Measurements from ENCODE around the gene MIOX. TPM values are rescaled to one million over a fixed set of nuclear protein-coding genes. Genes with fewer than 3 reads are reported as not detected.

MIOX gene
- total and polyA plus RNA-seq, 2 of the 13 experiments (the other 11 are each of a cell fraction or from before 2014, with no cell fraction given), result 1.5 to 2.9 TPM

DNA sequence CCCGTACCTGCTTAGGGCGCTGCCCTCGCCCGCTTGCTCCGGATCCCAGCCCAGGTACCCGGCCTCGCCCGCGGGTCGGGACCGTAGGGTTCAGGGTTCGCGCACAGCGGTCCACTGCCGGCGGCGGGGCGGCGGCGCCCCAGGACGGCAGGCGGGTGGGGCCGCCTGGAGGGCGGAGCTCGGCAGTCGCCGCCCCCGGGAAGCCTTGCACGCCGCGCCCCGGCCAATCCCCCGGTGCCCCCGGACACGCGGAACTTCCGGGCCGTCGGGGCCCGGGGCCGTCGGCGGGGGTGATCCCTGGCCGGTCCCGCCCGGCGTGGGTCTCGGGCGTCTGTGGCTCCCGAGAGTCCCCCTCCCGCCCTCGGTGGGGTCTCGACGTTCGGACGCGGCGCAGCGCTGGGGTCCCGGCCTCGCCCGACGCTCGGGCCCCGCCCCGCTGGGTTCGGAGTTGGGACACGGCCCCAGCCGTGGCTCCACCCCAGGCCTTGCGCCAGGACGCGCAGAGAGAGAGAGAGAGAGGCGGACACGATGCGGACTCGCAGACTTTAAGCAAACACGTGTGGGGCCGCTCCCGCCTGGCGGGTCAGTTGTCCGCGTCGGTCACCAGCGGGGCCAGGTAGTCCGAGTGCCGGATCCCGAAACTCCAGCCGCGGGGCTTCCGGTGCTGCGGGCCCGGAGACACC lies 43.4 kb downstream of the MIOX start, which contains the start of gene TYMP (continued):
- TF ChIP-seq, protein P1, sequence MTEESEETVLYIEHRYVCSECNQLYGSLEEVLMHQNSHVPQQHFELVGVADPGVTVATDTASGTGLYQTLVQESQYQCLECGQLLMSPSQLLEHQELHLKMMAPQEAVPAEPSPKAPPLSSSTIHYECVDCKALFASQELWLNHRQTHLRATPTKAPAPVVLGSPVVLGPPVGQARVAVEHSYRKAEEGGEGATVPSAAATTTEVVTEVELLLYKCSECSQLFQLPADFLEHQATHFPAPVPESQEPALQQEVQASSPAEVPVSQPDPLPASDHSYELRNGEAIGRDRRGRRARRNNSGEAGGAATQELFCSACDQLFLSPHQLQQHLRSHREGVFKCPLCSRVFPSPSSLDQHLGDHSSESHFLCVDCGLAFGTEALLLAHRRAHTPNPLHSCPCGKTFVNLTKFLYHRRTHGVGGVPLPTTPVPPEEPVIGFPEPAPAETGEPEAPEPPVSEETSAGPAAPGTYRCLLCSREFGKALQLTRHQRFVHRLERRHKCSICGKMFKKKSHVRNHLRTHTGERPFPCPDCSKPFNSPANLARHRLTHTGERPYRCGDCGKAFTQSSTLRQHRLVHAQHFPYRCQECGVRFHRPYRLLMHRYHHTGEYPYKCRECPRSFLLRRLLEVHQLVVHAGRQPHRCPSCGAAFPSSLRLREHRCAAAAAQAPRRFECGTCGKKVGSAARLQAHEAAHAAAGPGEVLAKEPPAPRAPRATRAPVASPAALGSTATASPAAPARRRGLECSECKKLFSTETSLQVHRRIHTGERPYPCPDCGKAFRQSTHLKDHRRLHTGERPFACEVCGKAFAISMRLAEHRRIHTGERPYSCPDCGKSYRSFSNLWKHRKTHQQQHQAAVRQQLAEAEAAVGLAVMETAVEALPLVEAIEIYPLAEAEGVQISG (CRISPR knock-in tag; IDR thresholded peaks at IDR 0.05), result peak; percentile 77
- TF ChIP-seq AHR (CRISPR knock-in tag; IDR thresholded peaks at IDR 0.05) (no peak), MEIS1 (CRISPR knock-in tag; IDR thresholded peaks at IDR 0.05; ENCODE audit: borderline replicate concordance) (no peak), ZMYM2 (CRISPR knock-in tag; IDR thresholded peaks at IDR 0.05) (peak; percentile 53; the same call in 1 of the 2 replicates), ZNF335 (CRISPR knock-in tag; IDR thresholded peaks at IDR 0.05) (no peak), GATAD1 (CRISPR knock-in tag; IDR thresholded peaks at IDR 0.05) (no peak; the same call in 1 of the 2 replicates), MED13 (CRISPR knock-in tag; IDR thresholded peaks at IDR 0.05) (no peak), MYC (CRISPR knock-in tag; IDR thresholded peaks at IDR 0.05; ENCODE audit: borderline replicate concordance) (peak; percentile 94), CBX5 (CRISPR knock-in tag; IDR thresholded peaks at IDR 0.05; ENCODE audit: borderline replicate concordance) (no peak), ZNF138 (CRISPR knock-in tag; IDR thresholded peaks at IDR 0.05; ENCODE audit: low read depth) (peak; percentile 45; the same call in 1 of the 2 replicates), HDAC6 (IDR thresholded peaks at IDR 0.05; ENCODE audit: low read depth, low read length) (no peak), ZNF780A (CRISPR knock-in tag; IDR thresholded peaks at IDR 0.05) (no peak), ZNF263 (CRISPR knock-in tag; IDR thresholded peaks at IDR 0.05) (peak; percentile 38; the same call in 1 of the 2 replicates), RELA (CRISPR knock-in tag; IDR thresholded peaks at IDR 0.05) (no peak), JUND (CRISPR knock-in tag; IDR thresholded peaks at IDR 0.05) (peak; percentile 49; the same call in 1 of the 2 replicates)
- TF ChIP-seq, protein P2, sequence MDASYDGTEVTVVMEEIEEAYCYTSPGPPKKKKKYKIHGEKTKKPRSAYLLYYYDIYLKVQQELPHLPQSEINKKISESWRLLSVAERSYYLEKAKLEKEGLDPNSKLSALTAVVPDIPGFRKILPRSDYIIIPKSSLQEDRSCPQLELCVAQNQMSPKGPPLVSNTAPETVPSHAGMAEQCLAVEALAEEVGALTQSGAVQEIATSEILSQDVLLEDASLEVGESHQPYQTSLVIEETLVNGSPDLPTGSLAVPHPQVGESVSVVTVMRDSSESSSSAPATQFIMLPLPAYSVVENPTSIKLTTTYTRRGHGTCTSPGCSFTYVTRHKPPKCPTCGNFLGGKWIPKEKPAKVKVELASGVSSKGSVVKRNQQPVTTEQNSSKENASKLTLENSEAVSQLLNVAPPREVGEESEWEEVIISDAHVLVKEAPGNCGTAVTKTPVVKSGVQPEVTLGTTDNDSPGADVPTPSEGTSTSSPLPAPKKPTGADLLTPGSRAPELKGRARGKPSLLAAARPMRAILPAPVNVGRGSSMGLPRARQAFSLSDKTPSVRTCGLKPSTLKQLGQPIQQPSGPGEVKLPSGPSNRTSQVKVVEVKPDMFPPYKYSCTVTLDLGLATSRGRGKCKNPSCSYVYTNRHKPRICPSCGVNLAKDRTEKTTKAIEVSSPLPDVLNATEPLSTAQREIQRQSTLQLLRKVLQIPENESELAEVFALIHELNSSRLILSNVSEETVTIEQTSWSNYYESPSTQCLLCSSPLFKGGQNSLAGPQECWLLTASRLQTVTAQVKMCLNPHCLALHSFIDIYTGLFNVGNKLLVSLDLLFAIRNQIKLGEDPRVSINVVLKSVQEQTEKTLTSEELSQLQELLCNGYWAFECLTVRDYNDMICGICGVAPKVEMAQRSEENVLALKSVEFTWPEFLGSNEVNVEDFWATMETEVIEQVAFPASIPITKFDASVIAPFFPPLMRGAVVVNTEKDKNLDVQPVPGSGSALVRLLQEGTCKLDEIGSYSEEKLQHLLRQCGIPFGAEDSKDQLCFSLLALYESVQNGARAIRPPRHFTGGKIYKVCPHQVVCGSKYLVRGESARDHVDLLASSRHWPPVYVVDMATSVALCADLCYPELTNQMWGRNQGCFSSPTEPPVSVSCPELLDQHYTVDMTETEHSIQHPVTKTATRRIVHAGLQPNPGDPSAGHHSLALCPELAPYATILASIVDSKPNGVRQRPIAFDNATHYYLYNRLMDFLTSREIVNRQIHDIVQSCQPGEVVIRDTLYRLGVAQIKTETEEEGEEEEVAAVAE (CRISPR knock-in tag; IDR thresholded peaks at IDR 0.05; ENCODE audit: borderline replicate concordance), result no peak
- TF ChIP-seq, protein P3, sequence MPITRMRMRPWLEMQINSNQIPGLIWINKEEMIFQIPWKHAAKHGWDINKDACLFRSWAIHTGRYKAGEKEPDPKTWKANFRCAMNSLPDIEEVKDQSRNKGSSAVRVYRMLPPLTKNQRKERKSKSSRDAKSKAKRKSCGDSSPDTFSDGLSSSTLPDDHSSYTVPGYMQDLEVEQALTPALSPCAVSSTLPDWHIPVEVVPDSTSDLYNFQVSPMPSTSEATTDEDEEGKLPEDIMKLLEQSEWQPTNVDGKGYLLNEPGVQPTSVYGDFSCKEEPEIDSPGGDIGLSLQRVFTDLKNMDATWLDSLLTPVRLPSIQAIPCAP (CRISPR knock-in tag; IDR thresholded peaks at IDR 0.05; ENCODE audit: low read depth), result no peak
- TF ChIP-seq, protein P4, sequence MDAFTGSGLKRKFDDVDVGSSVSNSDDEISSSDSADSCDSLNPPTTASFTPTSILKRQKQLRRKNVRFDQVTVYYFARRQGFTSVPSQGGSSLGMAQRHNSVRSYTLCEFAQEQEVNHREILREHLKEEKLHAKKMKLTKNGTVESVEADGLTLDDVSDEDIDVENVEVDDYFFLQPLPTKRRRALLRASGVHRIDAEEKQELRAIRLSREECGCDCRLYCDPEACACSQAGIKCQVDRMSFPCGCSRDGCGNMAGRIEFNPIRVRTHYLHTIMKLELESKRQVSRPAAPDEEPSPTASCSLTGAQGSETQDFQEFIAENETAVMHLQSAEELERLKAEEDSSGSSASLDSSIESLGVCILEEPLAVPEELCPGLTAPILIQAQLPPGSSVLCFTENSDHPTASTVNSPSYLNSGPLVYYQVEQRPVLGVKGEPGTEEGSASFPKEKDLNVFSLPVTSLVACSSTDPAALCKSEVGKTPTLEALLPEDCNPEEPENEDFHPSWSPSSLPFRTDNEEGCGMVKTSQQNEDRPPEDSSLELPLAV (CRISPR knock-in tag; conservative IDR thresholded peaks at IDR 0.05; ENCODE audit: low read depth), result 0 out of 2 replicates have a peak, but pooled peaks have one; percentile 44
